Measurements from ENCODE around the gene TBL1X. TPM values are rescaled to one million over a fixed set of nuclear protein-coding genes. Genes with fewer than 3 reads are reported as not detected.

The TBL1X gene
- total RNA-seq, 1 donor from 2014 or later: 37.1 TPM

- no peak for DNase-seq (ENCODE audit: low spot score)
Observed at GRCh38 chrX:9498236-9498635, 33.4 kb downstream of the TBL1X start.

DNA sequence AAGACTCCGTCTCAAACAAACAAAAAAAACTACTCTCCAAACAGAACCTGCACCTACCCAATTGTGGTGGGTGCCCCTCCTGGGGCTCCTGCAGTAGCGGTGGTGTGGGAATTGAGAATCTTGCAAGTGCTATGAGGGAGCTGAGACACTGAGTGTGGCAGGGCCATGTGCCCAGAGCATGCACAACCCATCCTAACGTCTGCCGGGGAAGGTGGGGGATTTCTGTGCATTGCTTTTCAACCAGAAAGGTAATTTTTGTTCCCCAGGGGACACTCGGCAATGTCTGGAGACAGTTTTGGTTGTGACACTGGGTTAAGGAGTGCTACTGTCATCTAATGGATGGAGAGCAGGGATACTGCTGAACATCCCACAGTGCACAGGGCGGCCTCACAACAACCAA is 35.7 kb downstream of the TBL1X start:
- no peak for DNase-seq (ENCODE audit: low spot score)

GRCh38 chrX:9501362-9501761 is 36.5 kb downstream of the TBL1X start:
- no peak for DNase-seq (ENCODE audit: low spot score)

DNA sequence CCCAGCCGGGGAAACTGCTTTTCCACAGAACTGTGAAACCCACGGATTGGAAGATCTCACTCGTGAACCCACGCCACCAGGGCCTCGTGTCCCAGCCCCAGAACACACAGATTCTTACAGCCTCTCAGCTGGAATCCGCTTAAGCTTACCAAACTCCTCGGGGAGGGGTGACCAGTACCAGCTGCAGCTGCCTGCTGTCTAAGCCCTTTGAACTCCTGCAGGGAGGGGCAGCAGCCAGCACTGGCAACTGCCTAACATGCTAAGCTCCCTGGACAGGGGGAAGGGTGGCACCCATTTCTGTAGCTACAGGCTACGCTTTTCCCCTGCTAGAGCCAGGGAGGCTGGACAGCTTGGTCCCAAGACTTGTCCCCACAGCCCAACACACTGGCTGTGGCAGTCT is 38.4 kb downstream of the TBL1X start:
- DNase-seq (ENCODE audit: low spot score): no peak

GRCh38 chrX:9510366-9510765 is 45.5 kb downstream of the TBL1X start:
- DNase-seq (ENCODE audit: low spot score): no peak

DNA sequence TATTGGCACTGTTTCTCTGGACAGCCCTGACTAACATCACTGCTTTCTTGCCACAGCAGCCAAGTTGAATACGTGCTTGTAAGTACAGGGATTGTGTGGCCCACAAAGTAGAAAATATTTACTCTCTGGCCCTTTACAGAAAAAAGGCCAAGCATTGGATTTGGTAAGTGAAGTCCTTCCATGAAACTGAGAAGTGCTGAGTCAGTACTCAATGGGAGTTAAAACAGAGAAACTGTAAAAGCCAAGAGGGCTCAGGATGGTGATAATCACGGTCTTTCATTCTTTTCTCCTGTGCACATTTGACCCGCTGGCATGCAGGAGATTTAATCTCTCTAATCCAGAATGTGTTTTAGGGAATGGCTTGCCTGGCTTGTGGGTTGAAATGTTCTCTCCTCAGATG is 46.1 kb downstream of the TBL1X start:
- DNase-seq (ENCODE audit: low spot score): no peak

DNA sequence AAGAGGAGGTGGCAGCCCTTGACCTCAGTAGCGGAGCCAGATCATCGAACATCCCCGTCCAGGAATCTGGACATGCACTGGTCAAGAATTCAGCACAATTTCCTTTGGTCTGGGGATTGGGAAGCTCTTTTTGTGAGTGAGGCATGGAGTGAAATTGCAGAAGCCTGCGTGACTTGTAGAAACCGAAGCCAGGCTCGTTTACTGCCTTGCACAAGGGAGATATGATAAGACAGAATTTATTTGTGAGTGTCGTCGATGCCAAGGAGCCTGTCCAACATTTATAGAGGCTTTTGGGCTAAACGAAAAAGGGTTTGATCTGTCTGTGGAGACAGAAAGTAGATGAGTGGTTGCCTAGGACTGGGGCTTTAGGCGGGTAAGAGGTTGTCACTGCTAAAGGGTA is 50.6 kb downstream of the TBL1X start:
- no peak for DNase-seq (ENCODE audit: low spot score)

GRCh38 chrX:9515973-9516538 is 51.2 kb downstream of the TBL1X start:
- no peak for DNase-seq (ENCODE audit: low spot score)

DNA sequence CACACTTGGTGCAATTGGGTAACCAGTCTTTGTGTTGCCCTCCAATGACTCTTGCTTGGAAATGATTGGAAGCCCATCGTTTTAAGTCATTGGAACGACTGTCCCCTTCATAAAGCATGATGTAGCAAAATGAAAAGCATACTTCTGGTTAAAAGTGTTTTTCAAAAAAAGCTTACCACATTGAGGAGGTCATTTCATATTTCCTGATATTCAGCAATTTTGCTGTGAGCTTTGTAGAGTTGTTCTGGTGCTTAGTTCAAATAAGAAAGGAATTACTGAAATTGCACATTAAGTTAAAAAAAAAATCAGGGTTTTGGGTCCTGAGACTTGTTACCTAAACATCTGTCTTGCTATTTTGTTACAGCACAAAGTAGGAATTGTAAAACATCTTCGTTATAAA is 51.8 kb downstream of the TBL1X start:
- DNase-seq (ENCODE audit: low spot score): no peak

DNA sequence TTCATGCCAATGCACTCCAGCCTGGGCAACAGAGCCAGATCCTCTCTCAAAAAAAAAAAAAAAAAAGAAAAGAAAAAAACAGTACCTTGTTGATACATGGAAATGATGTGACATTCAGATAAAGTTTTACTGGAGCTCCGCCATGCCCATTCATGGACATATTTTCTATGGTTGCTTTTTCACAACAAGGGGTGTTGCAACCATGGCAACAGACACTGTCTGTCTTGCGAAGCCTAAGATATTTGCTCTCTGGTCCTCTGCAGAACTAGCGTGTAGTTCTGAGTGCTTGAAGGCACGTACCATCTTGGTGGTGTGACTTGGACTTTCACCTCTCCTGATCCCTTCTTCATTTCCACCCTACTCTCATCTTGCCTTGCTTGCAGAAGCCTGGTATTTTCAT is 53.2 kb downstream of the TBL1X start:
- no peak for DNase-seq (ENCODE audit: low spot score)

DNA sequence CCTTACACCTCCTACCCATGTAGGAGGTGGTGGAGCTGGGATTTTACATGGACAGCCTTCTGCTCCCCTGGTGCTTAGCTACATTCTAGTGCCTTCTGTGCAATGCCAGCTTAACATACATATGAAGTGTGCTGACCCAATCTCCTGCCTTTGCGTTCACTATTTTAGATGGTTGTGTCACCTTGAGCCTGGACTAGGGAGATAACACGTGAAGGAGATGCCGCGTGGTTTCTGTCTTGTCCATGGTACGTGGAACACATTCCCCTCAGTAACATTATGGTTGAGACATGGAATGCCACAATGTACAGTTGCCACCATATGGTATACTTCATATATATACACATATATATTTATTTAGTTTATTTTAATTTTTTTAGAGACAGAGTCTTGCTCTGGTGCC is 54.0 kb downstream of the TBL1X start:
- DNase-seq (ENCODE audit: low spot score): no peak

DNA sequence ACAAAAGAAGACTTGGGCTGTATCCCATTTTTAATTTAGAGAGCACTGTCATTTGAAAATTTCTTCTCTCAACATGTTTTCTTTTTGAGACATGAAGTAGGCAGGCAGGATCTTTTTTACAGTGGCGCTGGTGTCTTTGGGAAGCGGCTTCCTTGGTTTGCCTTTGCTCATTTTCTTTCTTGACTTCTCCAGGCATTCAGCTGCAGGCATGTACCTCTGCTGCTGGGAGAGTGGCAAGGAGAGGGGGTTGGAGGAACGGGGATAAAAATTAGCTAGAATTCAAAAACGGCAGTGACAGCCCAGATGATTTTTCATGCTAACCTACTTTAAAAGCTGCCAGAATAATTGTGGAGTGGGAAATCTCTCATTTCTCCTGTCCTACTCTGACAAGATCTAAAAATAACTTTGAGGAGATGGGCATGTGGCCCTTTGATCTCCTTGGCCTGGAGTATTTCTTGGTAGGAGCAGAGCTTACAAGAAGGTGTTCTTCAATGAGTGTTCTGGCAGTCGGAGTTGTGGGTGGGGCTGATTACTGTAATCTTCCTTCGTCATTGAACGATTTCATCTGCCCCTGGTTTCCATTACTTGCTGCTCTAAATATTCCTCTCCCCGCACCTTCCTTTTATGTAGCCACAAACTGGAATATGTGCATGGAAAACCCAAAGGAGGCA is 54.8 kb downstream of the TBL1X start:
- no peak for DNase-seq (ENCODE audit: low spot score)

DNA sequence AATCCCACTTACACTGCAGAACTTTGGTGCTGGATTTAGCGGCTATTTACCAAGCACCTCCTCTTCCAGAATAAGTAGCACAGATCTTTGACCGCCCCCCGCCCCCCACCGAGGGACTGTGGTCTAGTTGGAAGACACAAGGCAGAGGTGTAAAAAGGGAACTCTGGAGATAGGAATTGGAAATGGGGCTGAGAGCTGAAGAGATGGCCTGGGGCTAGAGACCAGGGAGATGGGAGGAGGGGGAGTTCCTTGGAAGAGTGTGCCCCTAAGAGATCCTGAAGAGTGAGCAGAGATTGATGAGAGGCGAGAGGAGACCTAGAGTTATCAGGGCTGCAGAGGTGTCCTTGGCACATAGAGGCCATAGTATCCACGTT is 55.3 kb downstream of the TBL1X start:
- no peak for DNase-seq (ENCODE audit: low spot score)

DNA sequence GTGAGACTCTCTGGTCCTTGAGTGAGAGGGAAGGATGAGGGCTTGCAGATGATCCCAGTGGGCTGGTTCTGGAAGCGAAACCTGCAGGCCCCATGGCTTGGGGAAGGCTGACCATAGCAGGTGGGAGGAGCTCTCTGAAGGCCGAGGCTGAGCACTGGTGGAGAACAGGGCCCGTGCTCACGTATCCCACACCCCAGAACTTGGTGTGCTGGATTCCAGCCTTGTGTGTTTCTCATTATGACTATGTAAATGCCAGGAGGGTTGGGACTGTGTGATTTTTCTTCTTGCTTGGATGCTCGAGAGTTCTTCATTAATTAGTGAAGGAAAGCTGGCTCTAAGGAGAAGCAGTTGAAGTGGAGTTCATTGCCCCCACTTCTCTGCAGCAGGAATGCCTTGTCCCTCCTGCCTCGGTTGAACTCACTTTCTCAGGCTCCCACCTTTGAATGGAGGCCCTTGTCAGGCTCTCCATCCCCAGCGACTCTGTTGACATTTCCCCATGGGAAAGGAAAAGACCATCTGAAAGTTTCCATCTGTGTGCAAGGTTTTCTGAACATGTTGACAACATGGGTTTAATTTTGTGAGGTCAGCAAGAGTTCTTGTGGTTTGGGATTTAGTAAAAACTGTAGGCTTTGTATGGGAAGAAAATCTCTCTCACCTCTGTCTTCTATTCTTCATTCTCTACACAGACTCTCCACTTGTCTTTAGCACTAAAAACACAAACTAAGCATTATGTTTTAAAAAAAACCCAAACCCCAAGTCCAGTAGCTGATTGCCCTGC is 57.7 kb downstream of the TBL1X start:
- DNase-seq (ENCODE audit: low spot score): no peak

- DNase-seq (ENCODE audit: low spot score): no peak
Observed at GRCh38 chrX:9525511-9526248, 60.8 kb downstream of the TBL1X start.

DNA sequence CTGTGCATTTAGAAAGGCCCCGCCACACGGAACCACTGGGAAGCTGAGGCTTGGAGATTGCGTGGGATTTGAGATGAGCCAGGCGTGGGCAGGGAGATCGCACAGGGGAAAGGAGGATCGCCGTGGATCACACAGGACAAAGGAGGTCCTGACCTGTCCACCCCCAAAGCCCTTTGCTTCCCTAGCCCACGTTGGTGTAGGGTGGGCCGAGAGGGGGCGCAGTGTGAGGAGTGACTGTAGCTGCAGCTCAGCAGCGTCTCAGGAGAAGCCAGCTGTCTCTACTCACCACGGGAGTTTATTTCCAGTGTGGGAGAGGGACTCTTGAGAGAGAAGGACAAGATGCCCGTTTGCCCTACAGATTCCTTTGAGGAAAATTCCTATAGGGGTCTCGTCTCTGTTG is 62.1 kb downstream of the TBL1X start:
- DNase-seq (ENCODE audit: low spot score): no peak

DNA sequence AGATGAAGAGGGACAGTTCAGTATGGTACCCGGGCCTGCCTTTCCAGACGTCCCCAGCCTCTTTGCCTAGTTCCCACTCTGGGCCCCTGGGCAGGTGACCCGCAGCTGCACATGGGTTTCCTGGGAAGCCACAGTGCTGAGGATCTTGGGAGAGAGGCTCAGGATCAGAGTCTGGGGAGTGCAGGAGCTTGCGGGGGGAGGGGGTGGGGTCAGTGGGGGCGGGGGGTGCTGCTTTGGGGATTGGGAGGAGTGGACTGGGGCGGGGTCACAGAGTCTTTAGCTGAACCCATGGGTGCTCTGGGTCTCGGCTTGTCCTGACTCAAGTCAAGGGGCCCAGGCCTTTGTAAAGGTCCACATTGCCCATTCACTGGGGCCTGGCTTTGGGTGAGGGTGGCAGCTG is 63.6 kb downstream of the TBL1X start:
- DNase-seq (ENCODE audit: low spot score): no peak

DNA sequence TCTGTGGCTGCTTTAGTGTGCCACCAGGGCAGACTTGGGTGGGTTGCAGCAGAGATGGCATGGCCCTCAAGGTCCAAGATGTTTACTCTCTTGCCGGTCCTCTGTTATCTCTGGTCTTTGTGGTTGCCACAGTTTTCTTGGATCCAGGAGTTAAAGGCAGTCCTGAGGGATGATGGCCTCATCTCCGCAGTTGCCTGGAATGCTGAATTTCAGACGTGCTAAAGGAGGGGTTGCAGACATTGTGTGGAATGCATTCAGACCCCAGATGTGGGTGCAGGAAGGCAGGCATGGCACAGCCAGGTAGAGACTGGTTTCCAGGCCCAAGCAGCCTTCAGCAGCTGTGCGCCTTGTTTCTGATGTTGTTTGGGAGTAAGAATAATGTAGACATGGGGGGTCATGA is 64.4 kb downstream of the TBL1X start:
- no peak for DNase-seq (ENCODE audit: low spot score)

DNA sequence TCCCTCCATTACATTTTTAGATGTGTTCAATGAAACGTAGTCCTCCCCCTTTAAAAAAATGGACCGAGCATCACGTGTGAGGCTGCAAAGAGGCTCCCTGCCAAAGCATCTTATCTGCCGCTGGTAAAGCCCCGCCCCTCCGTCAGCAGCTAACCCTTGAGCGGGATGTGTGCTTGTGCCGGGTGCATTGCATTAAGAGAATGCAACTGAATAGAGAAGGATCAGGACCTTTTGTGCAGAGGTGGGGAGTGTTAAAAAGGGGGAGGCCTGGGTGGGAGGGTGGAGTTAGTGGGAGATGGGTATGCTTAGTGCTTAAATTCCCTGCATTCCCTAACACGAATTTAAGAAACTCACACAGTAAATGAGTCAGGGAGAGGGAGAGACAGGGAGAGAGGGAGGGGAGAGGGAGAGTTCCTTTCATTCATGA is 66.0 kb downstream of the TBL1X start:
- peak; percentile 68 for DNase-seq (ENCODE audit: low spot score)

GRCh38 chrX:9532349-9532748 is 67.5 kb downstream of the TBL1X start:
- DNase-seq (ENCODE audit: low spot score): no peak

GRCh38 chrX:9533611-9534010 is 68.8 kb downstream of the TBL1X start:
- no peak for DNase-seq (ENCODE audit: low spot score)

- no peak for DNase-seq (ENCODE audit: low spot score)
Observed at GRCh38 chrX:9534686-9535085, 69.8 kb downstream of the TBL1X start.

- no peak for DNase-seq (ENCODE audit: low spot score)
Observed at GRCh38 chrX:9535101-9535500, 70.2 kb downstream of the TBL1X start.

All from mucosa of gallbladder (tissue), 1 donor.